ENCODE data around the gene DSG2. TPM values are rescaled to one million over a fixed set of nuclear protein-coding genes. Genes with fewer than 3 reads are reported as not detected.

The DSG2 gene
- total and polyA plus RNA-seq, 2 of the 4 experiments (the other 2 are of a cell fraction): 1.8 to 2.3 TPM

- H4K91ac ChIP-seq (ENCODE audit: insufficient read depth, low read depth, low read length): no peak overlapping the region
- no TSS peak for BruUV-seq (replicated peaks)
- ATAC-seq (ENCODE audit: low read depth): no peak
- H3K4me2 ChIP-seq (ENCODE audit: low read depth, low read length): no peak overlapping the region
- dilution Hi-C loops (cut with HindIII; ENCODE audit: low sequenced_read_pairs, unreplicated experiment): no loop called here
- no peak overlapping the region for H2BK5ac ChIP-seq (ENCODE audit: low read depth, low read length, poor library complexity, severe bottlenecking)
- H3K79me1 ChIP-seq (ENCODE audit: low read depth in 1 of 2, low read length in 2 of 2): no peaks in the 10 kb centered on the region
- H3K9me1 ChIP-seq (ENCODE audit: insufficient read depth, low read length): no peaks in the 10 kb centered on the region
- POLR2A ChIA-PET (ENCODE audit: unreplicated experiment): no interaction called here
- no peak overlapping the region for H4K8ac ChIP-seq (ENCODE audit: low read depth in 2 of 2, low read length in 2 of 2)
- H3K9me3 ChIP-seq (ENCODE audit: control insufficient read depth, insufficient read depth, low read length): no peaks in the 10 kb centered on the region
- H3K23ac ChIP-seq (ENCODE audit: low read depth, low read length): no peak overlapping the region
- H2AK9ac ChIP-seq (replicated peaks; ENCODE audit: low read depth, low read length, poor library complexity): no peak overlapping the region
- H2BK15ac ChIP-seq (ENCODE audit: low read depth, low read length): no peak overlapping the region
- no peaks in the 10 kb centered on the region; the same call in 1 of the 2 replicates for H3K27me3 ChIP-seq (ENCODE audit: control insufficient read depth, insufficient read depth, low read length)
- H3K9ac ChIP-seq (ENCODE audit: low read depth, low read length): no peak overlapping the region
- H2AK5ac ChIP-seq (ENCODE audit: low read depth, low read length): no peak overlapping the region
- no peak overlapping the region for H3K4me3 ChIP-seq (ENCODE audit: insufficient read depth, low read depth, low read length)
- intact Hi-C loops (cut with micrococcal nuclease): no loop called here
- DNase-seq: no peak
- no peak overlapping the region for H2AFZ ChIP-seq (replicated peaks; ENCODE audit: low read length, poor library complexity)
- H3K4me1 ChIP-seq (ENCODE audit: control insufficient read depth, insufficient read depth, low read length): no peaks in the 10 kb centered on the region
- TF ChIP-seq USF2 (IDR thresholded peaks at IDR 0.05; ENCODE audit: low read depth, low read length) (no peak), RCOR1 (IDR thresholded peaks at IDR 0.05; ENCODE audit: insufficient replicate concordance, low read length) (no peak), CHD1 (IDR thresholded peaks at IDR 0.05; ENCODE audit: low read depth, low read length) (no peak), POLR2A (IDR thresholded peaks at IDR 0.05; ENCODE audit: low read depth, low read length) (no peak), SMC3 (IDR thresholded peaks at IDR 0.05; ENCODE audit: low read depth, low read length) (no peak)
- no peak overlapping the region for H3K14ac ChIP-seq (replicated peaks; ENCODE audit: low read depth, low read length)
- no peak overlapping the region for H3K56ac ChIP-seq (ENCODE audit: extremely low read depth, insufficient read depth, low read length)
- H4K5ac ChIP-seq (ENCODE audit: low read depth, low read length): no peak overlapping the region
- no peak overlapping the region for H2BK20ac ChIP-seq (ENCODE audit: low read depth, low read length)
- H3K27ac ChIP-seq (ENCODE audit: insufficient read depth, low read length): no peak overlapping the region
- H2BK120ac ChIP-seq (ENCODE audit: low read depth, low read length): no peak overlapping the region
- in situ Hi-C loops (cut with MboI; ENCODE audit: low sequenced_read_pairs): loop anchor here (10.0 kb wide), 1 partner anchor 55 kb away; no protein-coding TSS in a partner anchor
- H3K18ac ChIP-seq (ENCODE audit: low read depth, low read length): no peak overlapping the region
- no peak overlapping the region for H3K4ac ChIP-seq (ENCODE audit: low read depth, low read length)
- no peaks in the 10 kb centered on the region for H4K20me1 ChIP-seq (ENCODE audit: insufficient read depth, low read length)
- WGBS, 2 experiments (ENCODE audit: extremely low coverage in 2 of 2, insufficient read length in 1 of 2): no CpG with 5 or more reads among the region's 1 CpG
- H3K36me3 ChIP-seq (ENCODE audit: control insufficient read depth, insufficient read depth, low read length): no peaks in the 10 kb centered on the region
- CTCF ChIA-PET: no interaction called here
These were observed 28.3 kb upstream of the DSG2 start for GRCh38 chr18:31469629-31470028.

Data from IMR-90 (cell line).